H7 (cell line): ENCODE measurements around the gene PTPRC. TPM values are rescaled to one million over a fixed set of nuclear protein-coding genes. Genes with fewer than 3 reads are reported as not detected.
"Not testable (repeated sequence)": the region's sequence is repeated elsewhere in the genome, so short reads cannot be mapped to it uniquely, and the experiment has no call there.

Experiments used
- DNase-seq: peaks from one replicate; pipeline ENCODE4 v3.0.0; 2012
- H3K27me3 ChIP-seq: 2 replicates; pipeline ENCODE4 v1.6.0; 2011; ENCODE audit warnings: mild to moderate bottlenecking, low read length; ENCODE audit not compliant: control insufficient read depth, insufficient read depth
- H3K36me3 ChIP-seq: replicated peaks from 2 replicates; pipeline ENCODE4 v1.5.1; 2011; ENCODE audit warnings: low read length; ENCODE audit not compliant: control insufficient read depth, insufficient read depth
- H3K4me3 ChIP-seq: 2 replicates; pipeline ENCODE4 v1.5.1; 2011; ENCODE audit warnings: low read depth, mild to moderate bottlenecking, control low read depth, low read length, moderate library complexity; ENCODE audit not compliant: insufficient read depth
- total RNA-seq: library from RNA; depleted of rRNA; stranded (reverse); fragments of >200 nt; shearing (Covaris generic); gene quantifications from 2 replicates; pipeline ENCODE4 v1.2.3, GENCODE V29; 2014; rRNA removed

The PTPRC gene
- total RNA-seq = not detected in 2 replicates

- no peaks in the 10 kb centered on the region for H3K36me3 ChIP-seq
- H3K4me3 ChIP-seq = no peak within 1 kb of the TSS
- no peaks in the 10 kb centered on the region for H3K27me3 ChIP-seq
- no peak for DNase-seq
Measured at GRCh38 chr1:198638894-198639635, at the start of gene PTPRC. Gene PTPRC (plus strand): TSS chr1:198639040. CDS start chr1:198639269, 229 bp downstream.

- no peaks in the 10 kb centered on the region for H3K36me3 ChIP-seq
- H3K27me3 ChIP-seq = no peaks in the 10 kb centered on the region
- DNase-seq = no peak
- no peak overlapping the region for H3K4me3 ChIP-seq
Measured at GRCh38 chr1:198590454-198590853, 48.4 kb upstream of the PTPRC start.

- no peaks in the 10 kb centered on the region for H3K27me3 ChIP-seq
- H3K36me3 ChIP-seq = no peaks in the 10 kb centered on the region
- H3K4me3 ChIP-seq = no peak overlapping the region
- DNase-seq = no peak
Measured at GRCh38 chr1:198595765-198596164, 43.1 kb upstream of the PTPRC start.

- Histone ChIP-seq H3K4me3 (no peak overlapping the region), H3K36me3 (no peaks in the 10 kb centered on the region), H3K27me3 (no peaks in the 10 kb centered on the region)
- no peak for DNase-seq
Measured at GRCh38 chr1:198597690-198598430, 41.0 kb upstream of the PTPRC start.

- no peak for DNase-seq
- Histone ChIP-seq H3K4me3 (no peak overlapping the region), H3K36me3 (no peaks in the 10 kb centered on the region), H3K27me3 (no peaks in the 10 kb centered on the region)
Measured at GRCh38 chr1:198598796-198599321, 40.0 kb upstream of the PTPRC start.

- Histone ChIP-seq H3K27me3 (no peaks in the 10 kb centered on the region), H3K36me3 (no peaks in the 10 kb centered on the region), H3K4me3 (no peak overlapping the region)
- no peak for DNase-seq
Measured at GRCh38 chr1:198599749-198600148, 39.1 kb upstream of the PTPRC start.

GRCh38 chr1:198600906-198601305, 37.9 kb upstream of the PTPRC start:
- DNase-seq = no peak
- no peaks in the 10 kb centered on the region for H3K36me3 ChIP-seq
- no peaks in the 10 kb centered on the region for H3K27me3 ChIP-seq
- H3K4me3 ChIP-seq = no peak overlapping the region

- H3K36me3 ChIP-seq, H3K4me3 ChIP-seq: not testable (repeated sequence)
Measured at GRCh38 chr1:198601310-198601709, 37.5 kb upstream of the PTPRC start.

GRCh38 chr1:198601936-198602889, 36.6 kb upstream of the PTPRC start:
- no peaks in the 10 kb centered on the region for H3K36me3 ChIP-seq
- no peaks in the 10 kb centered on the region for H3K27me3 ChIP-seq
- DNase-seq = no peak
- H3K4me3 ChIP-seq = no peak overlapping the region

More at GRCh38 chr1:198601310-198601709, 37.5 kb upstream of the PTPRC start:
- H3K27me3 ChIP-seq, DNase-seq: not testable (repeated sequence)

- no peak for DNase-seq
- Histone ChIP-seq H3K27me3 (no peaks in the 10 kb centered on the region), H3K36me3 (no peaks in the 10 kb centered on the region), H3K4me3 (no peak overlapping the region)
Measured at GRCh38 chr1:198604975-198605374, 33.9 kb upstream of the PTPRC start.

- no peak for DNase-seq
- H3K27me3 ChIP-seq = no peaks in the 10 kb centered on the region
Measured at GRCh38 chr1:198605406-198605805, 33.4 kb upstream of the PTPRC start.

GRCh38 chr1:198606020-198606438, 32.8 kb upstream of the PTPRC start:
- Histone ChIP-seq H3K4me3 (no peak overlapping the region), H3K36me3 (no peaks in the 10 kb centered on the region), H3K27me3 (no peaks in the 10 kb centered on the region)
- no peak for DNase-seq

More at GRCh38 chr1:198605406-198605805, 33.4 kb upstream of the PTPRC start:
- Histone ChIP-seq H3K4me3 (no peak overlapping the region), H3K36me3 (no peaks in the 10 kb centered on the region)

- Histone ChIP-seq H3K36me3 (no peaks in the 10 kb centered on the region), H3K4me3 (no peak overlapping the region), H3K27me3 (no peaks in the 10 kb centered on the region)
- no peak for DNase-seq
Measured at GRCh38 chr1:198607714-198608113, 31.1 kb upstream of the PTPRC start.

- Histone ChIP-seq H3K4me3 (no peak overlapping the region), H3K27me3 (no peaks in the 10 kb centered on the region), H3K36me3 (no peaks in the 10 kb centered on the region)
- DNase-seq = no peak
Measured at GRCh38 chr1:198610362-198610761, 28.5 kb upstream of the PTPRC start.
